UCSD-AML1 (cell line): ENCODE results near the gene GPSM3.
"Not testable (repeated sequence)": the region's sequence is repeated elsewhere in the genome, so short reads cannot be mapped to it uniquely, and the experiment has no call there.

Source experiments
- DNase-seq: peaks from one replicate; lab custom pipeline; 2025; ENCODE audit not compliant: unreplicated experiment; lab: John Stamatoyannopoulos, UW

The GPSM3 gene, protein sequence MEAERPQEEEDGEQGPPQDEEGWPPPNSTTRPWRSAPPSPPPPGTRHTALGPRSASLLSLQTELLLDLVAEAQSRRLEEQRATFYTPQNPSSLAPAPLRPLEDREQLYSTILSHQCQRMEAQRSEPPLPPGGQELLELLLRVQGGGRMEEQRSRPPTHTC

DNA sequence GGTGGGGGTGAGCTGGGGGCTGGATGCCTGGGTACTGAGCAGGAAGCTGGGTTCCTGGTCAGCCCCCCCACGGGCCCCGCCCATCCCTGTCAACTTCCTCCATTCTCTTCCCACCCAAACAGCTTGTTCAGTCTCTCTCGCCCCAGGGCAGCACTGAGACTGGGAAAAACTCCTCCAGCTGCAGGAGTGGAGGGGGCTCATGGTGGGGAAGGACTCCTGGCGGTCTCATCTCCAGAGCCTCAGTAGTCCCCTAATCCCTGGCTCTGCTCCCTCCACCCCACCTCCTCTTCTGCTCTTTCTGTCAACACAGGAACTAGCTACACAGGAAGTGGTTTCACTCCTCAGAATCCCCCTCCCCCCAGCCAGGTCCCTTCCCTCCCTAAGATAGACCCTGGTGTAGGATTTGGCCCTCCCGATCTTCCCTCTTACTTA is at the start of gene GPSM3:
GPSM3 (minus strand) TSS at position 36 of the 432 bp plus-strand sequence. CDS start 130 bp downstream, outside the sequence.
- peak; percentile 93 for DNase-seq

DNA sequence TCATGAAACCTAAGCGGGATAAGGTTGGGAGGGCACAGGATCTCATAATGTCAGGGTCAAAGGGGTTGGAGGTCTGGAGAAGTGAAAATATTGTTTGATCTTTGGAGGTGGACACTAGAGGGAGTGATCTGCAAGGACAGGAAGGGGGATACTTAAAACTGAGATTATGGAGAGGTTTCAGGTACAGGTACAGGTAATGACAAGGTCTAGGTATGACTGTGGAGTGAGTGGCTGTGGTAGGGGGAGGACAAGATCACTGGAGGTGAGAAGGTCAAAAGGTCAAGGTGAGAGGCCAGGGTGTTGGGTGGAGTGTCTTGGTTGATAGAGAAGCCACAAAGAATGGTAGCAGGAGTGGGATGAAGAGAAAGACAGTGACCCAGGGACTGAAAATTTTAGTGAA is 48.2 kb upstream of the GPSM3 start:
- no peak for DNase-seq

DNA sequence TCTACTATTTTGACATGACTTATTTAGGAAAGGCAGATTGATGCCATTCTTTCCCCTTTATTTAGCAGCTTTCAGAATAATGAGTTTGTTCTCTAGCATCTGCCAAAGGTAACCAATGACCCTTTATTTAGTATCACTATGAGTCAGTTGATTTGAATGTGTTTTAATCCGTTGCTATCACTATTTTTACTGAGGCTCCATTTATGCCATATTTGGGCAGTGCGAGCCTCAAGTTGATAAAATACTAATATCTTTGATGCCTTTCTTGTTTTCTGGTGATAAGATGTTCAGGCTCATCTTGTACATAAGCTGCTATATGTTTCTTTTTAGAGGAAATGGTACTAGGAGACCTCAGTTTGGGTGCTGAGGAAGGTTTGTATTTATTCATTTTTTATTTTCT is 47.0 kb upstream of the GPSM3 start:
- DNase-seq: no peak

DNA sequence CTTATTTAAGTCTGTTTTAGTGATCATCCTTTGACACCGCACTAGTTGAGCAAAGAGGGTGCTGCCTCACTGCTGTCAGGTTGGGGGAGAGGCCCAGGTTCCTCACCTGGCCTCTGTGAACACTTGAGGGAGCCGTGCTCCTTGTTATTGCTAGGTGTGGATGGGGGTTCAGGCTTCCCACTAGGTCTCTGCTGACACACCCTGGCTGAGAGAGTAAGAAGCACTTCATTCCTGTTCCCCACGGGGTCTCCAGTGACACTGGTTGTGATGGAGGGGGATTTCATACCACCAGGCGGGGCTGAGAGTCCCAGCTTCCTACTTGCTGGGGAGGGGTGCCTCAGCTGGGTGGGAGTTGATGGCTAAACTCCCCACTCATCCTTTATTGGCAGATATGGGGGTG is 42.5 kb upstream of the GPSM3 start:
- peak; percentile 27 for DNase-seq

DNA sequence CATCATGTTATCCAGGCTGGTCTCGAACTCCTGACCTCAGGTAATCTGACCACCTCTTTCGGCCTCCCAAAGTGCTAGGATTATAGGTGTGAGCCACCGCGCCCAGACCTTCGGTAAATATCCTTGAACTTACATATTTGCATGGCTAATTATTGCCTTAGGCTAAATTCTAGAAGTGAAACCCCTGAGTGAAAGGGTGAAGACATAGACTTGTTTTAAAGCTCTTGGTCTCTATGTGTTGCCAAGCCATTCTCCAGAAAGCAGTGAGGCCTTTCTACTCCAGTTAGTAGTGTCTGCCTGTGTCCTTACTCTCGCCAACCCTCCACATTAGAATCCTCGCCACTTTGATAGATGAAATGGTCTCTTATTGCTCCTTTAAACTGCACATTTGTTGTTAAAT is 34.0 kb upstream of the GPSM3 start:
- DNase-seq: no peak

DNA sequence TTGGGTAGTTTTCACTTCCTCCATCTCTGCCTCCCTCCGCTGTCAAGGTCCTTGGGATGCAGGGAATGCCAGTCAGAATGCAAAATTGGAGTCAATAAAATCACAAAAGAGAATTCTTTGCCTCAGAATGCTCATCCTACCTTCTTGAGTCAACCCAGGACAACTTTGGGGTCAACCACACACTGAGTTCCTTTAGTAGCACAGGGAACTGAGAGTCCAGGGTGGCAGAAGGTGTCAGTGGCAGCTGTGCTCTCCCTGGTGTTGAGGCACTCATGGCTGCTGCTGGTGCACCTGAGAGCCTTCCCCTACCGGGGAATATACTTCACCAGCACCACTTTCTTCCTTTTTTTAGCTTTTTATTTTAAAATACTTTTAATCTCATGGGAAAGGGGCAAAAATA is 32.3 kb upstream of the GPSM3 start:
- DNase-seq: no peak

DNA sequence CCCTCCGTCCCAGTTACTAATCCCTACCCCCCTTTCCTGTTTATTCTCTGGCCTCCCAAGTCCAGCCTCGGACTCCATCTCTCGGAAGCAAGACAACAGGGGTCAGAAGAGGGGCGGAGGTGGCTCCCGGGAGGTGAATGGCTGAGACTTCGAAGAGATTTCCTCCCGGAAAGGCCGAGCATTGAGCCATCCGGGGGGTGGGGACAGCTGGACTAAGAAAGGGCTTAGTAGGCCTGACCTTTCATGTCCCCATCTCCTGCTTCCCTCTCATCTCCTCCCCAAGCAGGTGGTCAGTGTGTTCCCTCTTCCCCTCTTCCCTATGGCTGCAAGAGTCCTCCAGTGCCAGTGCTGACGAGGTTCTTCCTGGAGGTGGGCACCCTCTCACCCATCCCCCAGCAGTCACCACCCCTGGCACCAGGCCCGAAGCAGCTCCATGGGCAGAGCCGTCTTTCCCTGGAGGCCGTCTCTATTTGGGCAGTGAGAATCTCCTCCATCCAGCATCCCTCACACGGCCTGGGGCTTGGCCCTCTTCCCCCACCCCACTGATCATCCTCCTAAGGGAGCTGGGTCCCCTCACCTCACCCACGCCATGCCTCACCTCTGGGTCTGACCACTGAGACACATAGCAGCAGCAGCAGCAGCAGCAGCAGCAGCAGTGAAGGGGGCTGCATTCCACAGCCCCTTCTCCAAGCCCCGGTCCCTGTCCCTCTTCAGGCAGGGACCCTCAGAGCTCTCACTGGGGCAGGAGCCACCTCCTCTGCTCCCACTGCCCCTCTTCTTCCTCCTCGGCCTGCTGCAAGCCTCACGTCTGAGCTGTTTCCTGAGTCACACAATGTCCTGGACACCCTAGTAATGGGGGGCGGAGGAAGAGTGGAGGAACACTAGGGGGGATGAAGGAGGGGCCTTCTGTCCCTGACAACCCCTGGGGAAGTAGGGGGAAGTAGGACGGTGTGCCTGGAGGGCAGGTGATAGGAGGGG is 31.1 kb upstream of the GPSM3 start, which contains the start of gene NOTCH4:
NOTCH4 (minus strand) TSS at position 810 of the 978 bp plus-strand sequence; CDS start at position 671, 139 bp downstream.
- no peak for DNase-seq

DNA sequence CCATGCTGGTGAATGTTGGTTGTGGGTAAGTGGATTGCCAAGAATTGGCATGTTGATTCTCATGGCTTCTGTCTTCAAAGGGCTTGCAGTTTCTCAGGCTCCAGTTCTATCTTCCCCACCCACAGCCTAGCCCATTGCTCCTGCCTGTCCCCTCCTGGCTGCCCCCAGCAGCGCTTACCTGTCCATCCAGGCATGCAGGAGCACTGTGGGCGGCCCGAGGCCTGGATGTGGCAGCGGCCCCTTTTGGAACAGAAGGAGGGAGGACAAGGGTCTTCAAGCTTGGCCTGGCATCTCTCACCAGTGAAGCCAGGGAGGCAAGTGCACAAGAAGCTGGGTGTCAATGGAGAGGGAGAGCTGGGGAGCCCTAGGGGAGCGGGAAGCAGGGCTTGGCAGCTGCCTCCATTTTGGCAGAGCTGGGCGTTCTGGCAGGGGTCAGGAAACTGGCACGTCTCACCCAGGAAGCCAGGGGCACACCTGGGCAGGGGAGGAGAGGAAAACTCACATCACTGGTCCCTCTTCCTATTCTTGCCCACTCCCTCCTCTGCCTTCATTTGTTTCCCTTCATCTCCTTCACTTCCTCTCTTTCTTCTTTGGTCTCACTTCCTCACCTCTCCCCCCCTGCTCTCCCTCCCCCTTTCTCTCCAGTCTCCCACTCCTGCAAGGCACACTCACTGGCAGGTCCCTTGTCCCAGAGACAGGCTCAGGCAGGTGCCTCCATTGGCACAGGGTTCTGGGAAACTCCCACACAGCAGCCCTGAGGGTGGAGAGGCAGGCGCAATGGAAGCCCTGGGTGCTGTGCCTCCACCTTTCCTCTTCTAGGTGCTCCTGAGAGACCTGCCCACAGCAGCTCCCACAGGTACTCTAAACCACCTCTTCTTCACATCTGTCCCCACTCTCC is 30.1 kb upstream of the GPSM3 start:
- no peak for DNase-seq

DNA sequence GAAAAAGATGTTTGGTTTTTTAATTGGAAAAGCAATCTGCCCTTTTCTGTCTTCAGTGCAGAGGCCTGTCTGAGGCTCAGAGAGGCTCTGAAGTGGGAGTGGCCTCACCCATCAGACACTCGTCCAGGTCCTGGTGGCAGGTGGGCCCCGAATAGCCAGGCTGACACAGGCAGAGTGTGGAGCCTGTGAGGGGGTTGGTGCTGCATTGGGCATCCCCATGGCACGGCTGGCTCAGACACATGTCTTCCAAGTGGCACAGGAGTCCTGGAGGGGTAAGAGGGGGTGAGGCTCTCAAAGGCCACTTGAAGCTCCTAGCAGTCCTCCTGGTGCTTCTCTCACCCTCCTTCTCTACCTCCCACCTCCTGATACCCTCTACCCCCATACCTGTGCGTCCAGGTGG is 27.6 kb upstream of the GPSM3 start:
- DNase-seq: no peak

DNA sequence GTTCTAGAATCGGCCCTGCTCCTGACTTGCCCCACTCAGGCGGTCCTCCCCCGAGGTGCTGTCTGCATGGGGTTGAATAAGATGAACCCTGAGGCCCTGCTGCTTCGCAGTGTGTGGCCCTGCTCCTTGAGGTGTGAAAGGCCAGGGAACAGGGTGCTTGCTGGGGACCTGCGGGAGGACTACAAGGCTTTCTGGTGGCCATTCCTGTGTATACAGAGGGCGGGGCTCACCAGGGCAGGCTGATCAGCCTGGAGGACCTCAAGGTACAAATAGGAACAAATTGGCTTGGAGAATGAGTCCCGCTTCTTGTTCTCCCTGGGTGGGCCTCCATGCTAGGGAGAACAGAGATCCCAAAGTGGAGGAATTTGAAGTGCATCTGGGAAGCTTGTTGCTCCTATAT is 25.7 kb upstream of the GPSM3 start:
- DNase-seq: no peak

DNA sequence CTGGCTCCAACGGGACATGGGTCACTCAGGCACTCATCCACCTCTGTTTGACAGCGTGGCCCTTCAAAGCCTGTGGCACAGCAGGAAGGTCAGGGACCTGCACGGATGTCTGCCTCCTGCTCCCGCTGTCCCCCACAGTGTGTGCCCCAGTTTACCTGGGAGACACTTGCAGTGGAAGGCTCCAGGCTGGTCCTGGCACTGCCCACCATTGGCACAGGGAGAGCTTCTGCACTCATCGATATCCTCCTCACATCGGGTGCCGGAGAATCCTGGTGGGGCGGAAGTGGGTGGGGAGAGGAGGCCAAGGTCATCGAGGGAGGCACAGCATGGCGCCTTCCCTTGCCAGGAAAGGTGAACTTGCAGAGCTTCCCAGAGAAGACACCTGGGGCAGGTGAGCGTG is 24.6 kb upstream of the GPSM3 start:
- DNase-seq: no peak

DNA sequence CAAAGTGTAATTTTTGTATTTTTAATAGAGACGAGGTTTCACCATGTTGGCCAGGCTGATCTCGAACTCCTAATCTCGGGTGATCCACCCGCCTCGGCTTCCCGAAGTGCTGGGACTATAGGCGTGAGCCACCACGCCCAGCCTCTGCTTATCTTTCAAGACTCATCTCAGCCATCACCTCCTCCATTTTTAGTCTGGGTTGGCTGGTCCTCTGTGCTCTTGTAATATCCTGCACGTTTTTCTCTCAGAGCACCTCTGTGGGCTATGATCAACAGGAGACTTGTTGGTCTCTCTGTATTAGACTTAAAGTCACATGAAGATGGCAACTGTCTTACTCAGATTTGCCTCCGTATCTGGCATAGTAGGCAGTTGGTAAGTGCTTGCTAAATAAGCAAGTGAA is 23.8 kb upstream of the GPSM3 start:
- DNase-seq: no peak

DNA sequence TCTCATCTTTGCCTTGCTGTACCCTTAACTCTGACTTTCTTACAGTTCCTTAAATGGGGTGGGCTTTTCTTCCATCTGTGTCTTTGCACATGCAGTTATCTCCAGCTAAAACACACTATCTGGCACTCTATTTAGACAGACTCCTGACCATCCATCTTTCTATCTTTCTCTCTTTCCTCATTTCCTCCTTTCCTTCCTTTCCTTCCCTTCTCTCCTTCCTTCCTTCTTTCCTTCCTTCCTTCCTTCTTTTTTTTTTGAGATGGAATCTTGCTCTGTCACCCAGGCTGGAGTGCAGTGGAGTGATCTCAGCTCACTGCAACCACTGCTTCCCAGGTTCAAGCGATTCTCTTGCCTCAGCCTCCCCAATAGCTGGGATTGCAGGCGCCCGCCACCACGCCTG is 23.2 kb upstream of the GPSM3 start:
- no peak for DNase-seq

DNA sequence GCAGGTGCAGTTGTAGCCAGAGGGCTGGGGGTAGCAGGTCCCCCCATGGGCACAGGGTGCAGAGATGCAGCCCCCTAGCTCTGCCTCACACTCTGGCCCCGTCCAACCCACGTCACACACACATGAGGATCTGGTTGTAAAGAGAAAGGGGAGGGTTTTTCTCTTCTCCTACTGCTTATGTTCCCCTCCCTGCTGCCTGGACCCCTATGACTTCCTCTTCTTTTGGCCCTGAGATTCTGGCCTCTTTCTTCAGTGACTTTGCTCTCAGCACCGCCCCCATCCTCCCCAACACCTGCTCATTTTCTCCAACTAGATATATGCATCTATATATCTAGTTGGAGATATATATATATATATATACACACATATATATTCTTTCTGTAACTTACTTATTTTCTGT is 21.7 kb upstream of the GPSM3 start:
- DNase-seq: no peak

DNA sequence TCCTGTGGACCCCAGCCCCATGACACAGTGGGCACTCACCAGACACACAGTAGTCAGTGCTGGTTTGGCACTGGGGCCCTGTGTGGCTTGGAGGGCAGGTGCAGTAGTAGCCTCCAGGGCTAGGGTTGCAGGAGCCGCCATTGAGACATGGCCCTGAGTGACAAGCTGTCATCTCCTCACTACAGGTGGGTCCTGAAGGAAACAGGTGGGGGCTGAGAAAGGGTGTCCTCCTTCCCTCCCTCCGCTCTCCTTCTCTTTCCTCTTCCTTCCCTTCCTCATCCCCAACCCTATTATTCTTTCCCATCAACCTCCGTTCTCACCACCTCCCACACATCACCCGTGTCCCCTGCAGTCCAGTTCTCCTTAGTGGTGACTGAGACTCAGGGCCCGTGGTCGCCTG is 21.2 kb upstream of the GPSM3 start:
- no peak for DNase-seq

DNA sequence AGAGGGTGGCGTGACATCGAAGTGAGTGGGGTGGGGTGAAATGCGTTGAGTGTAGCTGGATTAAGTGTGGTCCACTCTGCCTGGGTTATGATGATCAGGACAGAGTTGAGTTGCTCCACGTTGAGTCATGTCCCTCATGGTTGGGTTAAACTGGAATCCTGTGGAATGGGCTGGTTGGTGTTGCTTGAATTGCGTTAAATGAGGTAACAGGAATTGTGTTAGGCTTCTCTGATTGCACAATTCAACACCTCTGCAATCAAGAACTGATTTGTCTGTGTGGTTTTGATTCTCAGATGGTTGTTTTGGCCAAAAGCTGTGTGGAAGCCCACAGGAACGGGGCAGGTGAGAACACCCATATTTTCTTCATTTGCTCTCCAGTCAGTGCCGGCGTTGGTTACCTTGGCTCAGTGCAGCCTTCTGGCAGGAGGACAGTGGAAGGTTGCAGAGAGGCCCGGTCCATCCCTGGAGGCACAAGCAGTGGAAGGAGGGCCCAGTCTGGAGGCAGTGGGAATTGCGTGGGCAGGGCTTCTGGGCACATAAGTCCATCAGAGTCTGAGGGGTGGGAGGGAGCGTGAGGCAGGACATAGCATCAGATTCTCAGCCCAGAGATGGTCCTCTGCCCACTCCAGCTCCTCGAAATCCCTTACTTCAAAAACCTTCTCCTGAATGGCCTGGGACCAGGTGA is 19.8 kb upstream of the GPSM3 start:
- no peak for DNase-seq

DNA sequence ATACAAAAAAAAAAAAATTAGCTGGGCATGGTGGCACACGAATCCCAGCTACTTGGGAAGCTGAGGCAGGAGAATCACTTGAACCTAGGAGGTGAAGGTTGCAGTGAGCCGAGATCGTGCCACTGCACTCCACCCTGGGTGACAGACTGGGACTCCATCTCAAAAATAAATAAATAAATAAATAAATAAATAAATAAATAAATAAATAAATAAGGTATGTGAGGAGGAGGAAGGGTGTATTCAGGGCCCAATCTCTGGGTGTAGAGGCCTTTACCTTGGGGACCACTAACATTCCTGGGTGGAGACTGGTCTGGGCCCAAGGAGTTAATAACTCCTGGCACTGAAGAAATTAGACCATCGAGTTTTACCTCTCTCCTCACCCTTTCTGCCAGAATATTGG is 19.0 kb upstream of the GPSM3 start:
- DNase-seq: not testable (repeated sequence)

DNA sequence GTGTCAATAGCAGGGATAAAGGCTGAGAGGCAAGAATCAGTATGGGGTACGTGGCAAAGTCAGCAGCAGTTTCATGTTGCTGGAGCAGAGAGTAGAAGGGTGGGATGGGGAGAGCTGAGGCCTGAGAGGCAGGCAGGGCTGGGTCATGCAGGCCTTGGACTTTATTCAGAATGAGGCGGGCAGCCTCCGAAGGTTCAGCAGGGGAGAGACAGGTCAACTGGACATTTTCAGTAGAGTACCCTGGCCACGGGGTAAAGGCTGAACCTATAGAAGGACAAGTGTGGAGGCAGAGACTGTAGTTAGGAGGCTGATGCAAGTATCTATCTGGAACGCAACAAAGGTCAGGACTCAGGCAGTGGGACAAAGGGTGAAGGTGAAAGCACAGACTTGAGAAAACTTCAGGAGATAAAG is 17.8 kb upstream of the GPSM3 start:
- DNase-seq: no peak

DNA sequence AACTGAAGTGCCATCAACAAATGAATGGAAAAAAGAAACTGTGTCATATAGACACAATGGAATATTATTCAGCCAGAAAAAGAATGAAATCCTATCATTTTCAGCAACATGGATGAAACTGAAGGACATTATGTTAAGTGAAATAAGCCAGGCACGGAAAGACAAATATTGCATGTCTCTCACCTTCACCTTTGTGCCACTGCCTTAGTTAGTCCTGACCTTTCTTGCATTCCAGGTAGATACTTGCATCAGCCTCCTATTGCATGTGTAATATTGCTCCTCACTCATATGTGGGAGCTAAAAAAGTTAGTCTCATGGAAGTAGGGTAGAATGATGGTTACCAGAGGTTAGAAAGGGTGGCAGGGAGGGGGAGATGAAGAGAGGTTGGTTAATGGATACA is 16.6 kb upstream of the GPSM3 start:
- DNase-seq: no peak

DNA sequence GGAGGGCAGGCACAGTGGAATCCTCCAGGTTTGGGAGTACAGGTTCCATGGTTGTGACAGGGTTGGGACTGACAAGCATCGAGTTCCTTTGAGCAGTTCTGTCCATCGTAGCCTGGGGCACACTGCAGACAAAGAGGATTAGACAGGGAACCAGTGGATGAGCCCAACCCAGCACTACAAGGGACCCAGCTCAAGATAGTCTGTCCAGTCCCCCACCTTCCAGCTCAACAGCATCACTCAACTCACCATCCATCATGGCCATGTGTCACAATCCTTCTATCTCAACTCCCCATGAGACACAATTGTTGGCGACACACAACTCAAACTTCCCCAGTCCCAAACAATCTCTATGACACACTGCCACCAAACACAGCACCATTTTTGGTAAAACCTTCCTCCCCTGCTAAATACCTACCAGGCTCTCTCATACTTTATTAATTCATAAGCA is 11.8 kb upstream of the GPSM3 start:
- DNase-seq: no peak
